ENCODE measurements around the gene EXOC5.

DNA sequence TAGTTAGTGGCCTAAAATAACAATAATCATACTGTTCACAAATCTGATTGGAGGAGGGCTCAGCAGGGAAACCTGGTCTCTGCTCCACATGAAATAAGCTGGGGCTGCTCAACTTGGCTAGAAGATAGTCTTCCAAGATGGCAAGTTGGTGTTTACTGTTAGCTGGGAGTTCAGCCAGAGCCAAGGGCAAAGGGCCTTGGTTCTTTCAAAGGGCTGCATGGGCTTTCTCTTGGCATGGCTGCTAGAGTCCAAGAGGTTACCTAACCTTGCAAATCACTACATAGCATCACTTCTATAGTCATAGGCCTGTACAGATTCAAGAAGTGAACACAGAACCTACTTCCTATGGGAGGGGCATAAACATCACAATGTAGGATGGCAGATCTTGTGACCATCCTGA lies 7.1 kb downstream of the EXOC5 start:
- TF ChIP-seq, protein P1, sequence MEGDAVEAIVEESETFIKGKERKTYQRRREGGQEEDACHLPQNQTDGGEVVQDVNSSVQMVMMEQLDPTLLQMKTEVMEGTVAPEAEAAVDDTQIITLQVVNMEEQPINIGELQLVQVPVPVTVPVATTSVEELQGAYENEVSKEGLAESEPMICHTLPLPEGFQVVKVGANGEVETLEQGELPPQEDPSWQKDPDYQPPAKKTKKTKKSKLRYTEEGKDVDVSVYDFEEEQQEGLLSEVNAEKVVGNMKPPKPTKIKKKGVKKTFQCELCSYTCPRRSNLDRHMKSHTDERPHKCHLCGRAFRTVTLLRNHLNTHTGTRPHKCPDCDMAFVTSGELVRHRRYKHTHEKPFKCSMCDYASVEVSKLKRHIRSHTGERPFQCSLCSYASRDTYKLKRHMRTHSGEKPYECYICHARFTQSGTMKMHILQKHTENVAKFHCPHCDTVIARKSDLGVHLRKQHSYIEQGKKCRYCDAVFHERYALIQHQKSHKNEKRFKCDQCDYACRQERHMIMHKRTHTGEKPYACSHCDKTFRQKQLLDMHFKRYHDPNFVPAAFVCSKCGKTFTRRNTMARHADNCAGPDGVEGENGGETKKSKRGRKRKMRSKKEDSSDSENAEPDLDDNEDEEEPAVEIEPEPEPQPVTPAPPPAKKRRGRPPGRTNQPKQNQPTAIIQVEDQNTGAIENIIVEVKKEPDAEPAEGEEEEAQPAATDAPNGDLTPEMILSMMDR (tag by site-specific recombination; IDR thresholded peaks at IDR 0.05) = no peak
- TF ChIP-seq, protein P2, sequence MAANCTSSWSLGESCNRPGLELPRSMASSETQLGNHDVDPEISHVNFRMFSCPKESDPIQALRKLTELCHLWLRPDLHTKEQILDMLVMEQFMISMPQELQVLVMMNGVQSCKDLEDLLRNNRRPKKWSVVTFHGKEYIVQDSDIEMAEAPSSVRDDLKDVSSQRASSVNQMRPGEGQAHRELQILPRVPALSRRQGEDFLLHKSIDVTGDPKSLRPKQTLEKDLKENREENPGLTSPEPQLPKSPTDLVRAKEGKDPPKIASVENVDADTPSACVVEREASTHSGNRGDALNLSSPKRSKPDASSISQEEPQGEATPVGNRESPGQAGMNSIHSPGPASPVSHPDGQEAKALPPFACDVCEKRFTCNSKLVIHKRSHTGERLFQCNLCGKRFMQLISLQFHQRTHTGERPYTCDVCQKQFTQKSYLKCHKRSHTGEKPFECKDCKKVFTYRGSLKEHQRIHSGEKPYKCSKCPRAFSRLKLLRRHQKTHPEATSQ (tag by site-specific recombination; IDR thresholded peaks at IDR 0.05) = no peak
- TF ChIP-seq ZNF140 (tag by site-specific recombination; IDR thresholded peaks at IDR 0.05) (no peak), ZNF473 (tag by site-specific recombination; IDR thresholded peaks at IDR 0.05) (no peak), ZBTB21 (tag by site-specific recombination; IDR thresholded peaks at IDR 0.05) (no peak)
- TF ChIP-seq, protein P3, sequence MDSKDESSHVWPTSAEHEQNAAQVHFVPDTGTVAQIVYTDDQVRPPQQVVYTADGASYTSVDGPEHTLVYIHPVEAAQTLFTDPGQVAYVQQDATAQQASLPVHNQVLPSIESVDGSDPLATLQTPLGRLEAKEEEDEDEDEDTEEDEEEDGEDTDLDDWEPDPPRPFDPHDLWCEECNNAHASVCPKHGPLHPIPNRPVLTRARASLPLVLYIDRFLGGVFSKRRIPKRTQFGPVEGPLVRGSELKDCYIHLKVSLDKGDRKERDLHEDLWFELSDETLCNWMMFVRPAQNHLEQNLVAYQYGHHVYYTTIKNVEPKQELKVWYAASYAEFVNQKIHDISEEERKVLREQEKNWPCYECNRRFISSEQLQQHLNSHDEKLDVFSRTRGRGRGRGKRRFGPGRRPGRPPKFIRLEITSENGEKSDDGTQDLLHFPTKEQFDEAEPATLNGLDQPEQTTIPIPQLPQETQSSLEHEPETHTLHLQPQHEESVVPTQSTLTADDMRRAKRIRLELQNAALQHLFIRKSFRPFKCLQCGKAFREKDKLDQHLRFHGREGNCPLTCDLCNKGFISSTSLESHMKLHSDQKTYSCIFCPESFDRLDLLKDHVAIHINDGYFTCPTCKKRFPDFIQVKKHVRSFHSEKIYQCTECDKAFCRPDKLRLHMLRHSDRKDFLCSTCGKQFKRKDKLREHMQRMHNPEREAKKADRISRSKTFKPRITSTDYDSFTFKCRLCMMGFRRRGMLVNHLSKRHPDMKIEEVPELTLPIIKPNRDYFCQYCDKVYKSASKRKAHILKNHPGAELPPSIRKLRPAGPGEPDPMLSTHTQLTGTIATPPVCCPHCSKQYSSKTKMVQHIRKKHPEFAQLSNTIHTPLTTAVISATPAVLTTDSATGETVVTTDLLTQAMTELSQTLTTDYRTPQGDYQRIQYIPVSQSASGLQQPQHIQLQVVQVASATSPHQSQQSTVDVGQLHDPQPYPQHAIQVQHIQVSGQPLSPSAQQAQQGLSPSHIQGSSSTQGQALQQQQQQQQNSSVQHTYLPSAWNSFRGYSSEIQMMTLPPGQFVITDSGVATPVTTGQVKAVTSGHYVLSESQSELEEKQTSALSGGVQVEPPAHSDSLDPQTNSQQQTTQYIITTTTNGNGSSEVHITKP (tag by site-specific recombination; IDR thresholded peaks at IDR 0.05) = no peak

All from HEK293 (cell line).